A673 (cell line): Measurements from ENCODE around the gene HDHD3. TPM values are rescaled to one million over a fixed set of nuclear protein-coding genes. Genes with fewer than 3 reads are reported as not detected.

Experiments used
- BruUV-seq: library from RNA; stranded (reverse); fragments of 400-500 nt; replicated peaks from 2 replicates; lab custom pipeline; 2021; lab: Mats Ljungman, UMichigan
- CTCF ChIA-PET: fragments of 300-600 bp; sonication (Branson Sonifier 250); formaldehyde crosslinking; loops from one replicate; lab custom pipeline; 2022; ENCODE audit warnings: antibody characterized with exemption; lab: Charles Lee
- POLR2A ChIA-PET: fragments of 300-600 bp; sonication (Branson Sonifier 250); formaldehyde crosslinking; loops from one replicate; lab custom pipeline; 2022; ENCODE audit warnings: antibody characterized with exemption; ENCODE audit not compliant: low non-redundant PET; lab: Charles Lee
- DNase-seq: peaks from one replicate; pipeline ENCODE4 v3.0.0-alpha.2; 2015; ENCODE audit warnings: low spot score
- H3K27ac ChIP-seq: fragments of 200-600 bp; sonication (generic); 2 replicates; pipeline ENCODE4 v1.5.1; 2016; ENCODE audit warnings: mixed run types, low read depth, mild to moderate bottlenecking, mixed read lengths, antibody characterized with exemption, low read length; ENCODE audit not compliant: poor library complexity, severe bottlenecking
- H3K27me3 ChIP-seq: fragments of 200-600 bp; sonication (generic); replicated peaks from 2 replicates; pipeline ENCODE4 v1.6.1; 2017; ENCODE audit warnings: mixed run types, low read depth, mild to moderate bottlenecking, mixed read lengths, antibody characterized with exemption, low read length; ENCODE audit not compliant: insufficient read depth, poor library complexity
- H3K36me3 ChIP-seq: fragments of 200-600 bp; sonication (generic); 2 replicates; pipeline ENCODE4 v1.6.1; 2016; ENCODE audit warnings: mixed run types, mild to moderate bottlenecking, mixed read lengths, antibody characterized with exemption, low read length; ENCODE audit not compliant: insufficient read depth, poor library complexity, severe bottlenecking
- H3K4me1 ChIP-seq: fragments of 200-600 bp; sonication (generic); 2 replicates; pipeline ENCODE4 v1.6.1; 2017; ENCODE audit warnings: mixed run types, mild to moderate bottlenecking, mixed read lengths, antibody characterized with exemption, low read length; ENCODE audit not compliant: insufficient read depth, poor library complexity, severe bottlenecking
- H3K4me3 ChIP-seq: fragments of 200-600 bp; sonication (generic); 2 replicates; pipeline ENCODE4 v1.5.1; 2016; ENCODE audit warnings: low read depth, mixed run types, mild to moderate bottlenecking, mixed read lengths, low read length; ENCODE audit not compliant: poor library complexity, severe bottlenecking
- H3K9me3 ChIP-seq: fragments of 200-600 bp; sonication (generic); 2 replicates; pipeline ENCODE4 v1.6.1; 2016; ENCODE audit warnings: mixed run types, low read depth, mild to moderate bottlenecking, mixed read lengths, antibody characterized with exemption, low read length; ENCODE audit not compliant: poor library complexity, severe bottlenecking
- CTCF ChIP-seq: fragments of 300-800, 200-600 bp; sonication (generic); conservative IDR thresholded peaks from 2 replicates; pipeline ENCODE4 v1.5.1; 2017; ENCODE audit warnings: low read depth, mild to moderate bottlenecking, antibody characterized with exemption, low read length, moderate library complexity, mixed read lengths
- EZH2 ChIP-seq: fragments of 200-600 bp; sonication (generic); IDR thresholded peaks from 2 replicates; pipeline ENCODE4 v1.6.1; 2017; ENCODE audit warnings: borderline replicate concordance, low read depth, mild to moderate bottlenecking, mixed read lengths, antibody characterized with exemption, low read length; ENCODE audit not compliant: poor library complexity, severe bottlenecking
- intact Hi-C: fragments of 100-400 bp; cut with micrococcal nuclease; formaldehyde crosslinking; loops from one replicate; pipeline ENCODE4 v1.10.0; 2022; ENCODE audit not compliant: unreplicated experiment
- total RNA-seq: library from RNA; stranded (reverse); gene quantifications from 2 replicates; pipeline ENCODE4 v1.2.3, GENCODE V29; 2021

HDHD3 gene
- total RNA-seq, 1 experiment from 2014 or later: 9.4 TPM

- Histone ChIP-seq H3K4me3 (no peak overlapping the region), H3K9me3 (no peaks in the 10 kb centered on the region), H3K27me3 (no peaks in the 10 kb centered on the region), H3K4me1 (no peaks in the 10 kb centered on the region), H3K36me3 (no peaks in the 10 kb centered on the region), H3K27ac (no peak overlapping the region)
- no peak for DNase-seq
- intact Hi-C loops: no loop called here
- no TSS peak for BruUV-seq
- ChIA-PET CTCF (no interaction called here), POLR2A (no interaction called here)
- no peak for TF ChIP-seq EZH2
- no peak for TF ChIP-seq CTCF
Observed at GRCh38 chr9:113331780-113332179, 45.0 kb downstream of the HDHD3 start.

GRCh38 chr9:113328045-113328782 lies 48.6 kb downstream of the HDHD3 start:
- no peak for DNase-seq
- Histone ChIP-seq H3K27me3 (no peaks in the 10 kb centered on the region), H3K27ac (no peak overlapping the region), H3K4me1 (no peaks in the 10 kb centered on the region), H3K9me3 (no peaks in the 10 kb centered on the region), H3K36me3 (no peaks in the 10 kb centered on the region), H3K4me3 (no peak overlapping the region)
- no TSS peak for BruUV-seq
- intact Hi-C loops: no loop called here
- CTCF ChIA-PET: no interaction called here
- TF ChIP-seq EZH2 (no peak), CTCF (no peak)
- POLR2A ChIA-PET: no interaction called here

- CTCF ChIA-PET: no interaction called here
- no peak for TF ChIP-seq CTCF
- POLR2A ChIA-PET: interaction anchor here (0.7 kb wide), 1 partner anchor 10 kb away, joined by 10 read pairs; no protein-coding TSS in a partner anchor
Observed at GRCh38 chr9:113326230-113326629, 50.6 kb downstream of the HDHD3 start.

More at GRCh38 chr9:113326230-113326629, 50.6 kb downstream of the HDHD3 start:
- no TSS peak for BruUV-seq
- DNase-seq: no peak
- no peaks in the 10 kb centered on the region for H3K9me3 ChIP-seq
- H3K4me3 ChIP-seq: no peak overlapping the region
- no peaks in the 10 kb centered on the region for H3K36me3 ChIP-seq
- H3K4me1 ChIP-seq: no peaks in the 10 kb centered on the region
- H3K27me3 ChIP-seq: no peaks in the 10 kb centered on the region
- no peak overlapping the region for H3K27ac ChIP-seq
- intact Hi-C loops: no loop called here

Other genes with a start within 250 kb of the HDHD3 start
- gene SLC31A2, start 226.0 kb downstream of the HDHD3 start, total RNA-seq: 2.8 and 3.4 TPM in 2 replicates
- gene FKBP15, start 155.7 kb downstream of the HDHD3 start, total RNA-seq: 22.0 and 23.5 TPM in 2 replicates
- gene SLC31A1, start 155.4 kb downstream of the HDHD3 start, total RNA-seq: 31.9 and 32.7 TPM in 2 replicates
- gene CDC26, start 101.4 kb downstream of the HDHD3 start, total RNA-seq: 17.9 and 25.4 TPM in 2 replicates
- 54.4 and 59.8 TPM in 2 replicates for gene PRPF4, start 101.3 kb downstream of the HDHD3 start, total RNA-seq
- not detected in 2 replicates for gene RNF183, start 73.6 kb downstream of the HDHD3 start, total RNA-seq
- gene WDR31, start 36.7 kb downstream of the HDHD3 start, total RNA-seq: 1.3 and 2.4 TPM in 2 replicates
- not detected in 2 replicates for gene BSPRY, start 27.4 kb downstream of the HDHD3 start, total RNA-seq
- 18.9 and 20.9 TPM in 2 replicates for gene ALAD, start 24.3 kb upstream of the HDHD3 start, total RNA-seq
- gene POLE3, start 33.7 kb upstream of the HDHD3 start, total RNA-seq: 98.1 and 109 TPM in 2 replicates
- gene C9orf43, start 33.8 kb upstream of the HDHD3 start, total RNA-seq: 0.81 and 1.5 TPM in 2 replicates
- gene RGS3, start 86.7 kb upstream of the HDHD3 start, total RNA-seq: 19.2 and 19.8 TPM in 2 replicates